Loucy (cell line): ENCODE data around the gene ZSCAN4.

Source experiments
- H2AFZ ChIP-seq: fragments of 200-600 bp; sonication (generic); 2 replicates; pipeline ENCODE4 v1.6.0; 2016; ENCODE audit warnings: antibody characterized with exemption, mild to moderate bottlenecking, low read length, moderate library complexity
- H3F3A ChIP-seq: fragments of 200-600 bp; 2 replicates; pipeline ENCODE4 v1.6.0; 2016; ENCODE audit warnings: antibody characterized with exemption, low read depth, mild to moderate bottlenecking
- H3K27me3 ChIP-seq: fragments of 200-600 bp; sonication (generic); 2 replicates; pipeline ENCODE4 v1.6.1; 2014; ENCODE audit warnings: low read length, mild to moderate bottlenecking; ENCODE audit not compliant: insufficient read depth, poor library complexity, severe bottlenecking
- H3K36me3 ChIP-seq: fragments of 200-600 bp; sonication (generic); 2 replicates; pipeline ENCODE4 v1.6.1; 2016; ENCODE audit warnings: low read length; ENCODE audit not compliant: insufficient read depth
- H3K4me1 ChIP-seq: fragments of 200-600 bp; sonication (generic); 2 replicates; pipeline ENCODE4 v1.5.1; 2014; ENCODE audit warnings: low read length, mild to moderate bottlenecking; ENCODE audit not compliant: insufficient read depth, poor library complexity, severe bottlenecking
- H3K4me2 ChIP-seq: fragments of 200-600 bp; sonication (generic); 2 replicates; pipeline ENCODE4 v1.6.0; 2014; ENCODE audit warnings: antibody characterized with exemption, low read length, low read depth, mild to moderate bottlenecking; ENCODE audit not compliant: poor library complexity, severe bottlenecking
- H3K4me3 ChIP-seq: fragments of 200-600 bp; sonication (generic); 2 replicates; pipeline ENCODE4 v1.5.1; 2014; ENCODE audit warnings: low read length, mild to moderate bottlenecking, mixed read lengths; ENCODE audit not compliant: poor library complexity, severe bottlenecking
- H3K79me2 ChIP-seq: fragments of 200-600 bp; sonication (generic); 2 replicates; pipeline ENCODE4 v1.6.1; 2014; ENCODE audit warnings: low read length; ENCODE audit not compliant: insufficient read depth
- H3K9ac ChIP-seq: fragments of 200-600 bp; sonication (generic); 2 replicates; pipeline ENCODE4 v1.6.0; 2014; ENCODE audit warnings: mild to moderate bottlenecking, low read depth, low read length, moderate library complexity; ENCODE audit not compliant: poor library complexity, severe bottlenecking
- H3K9me2 ChIP-seq: fragments of 200-600 bp; sonication (generic); replicated peaks from 2 replicates; pipeline ENCODE4 v1.6.1; 2016; ENCODE audit warnings: low read depth, low read length, mixed read lengths
- H3K9me3 ChIP-seq: fragments of 200-600 bp; sonication (generic); 2 replicates; pipeline ENCODE4 v1.6.1; 2014; ENCODE audit warnings: mild to moderate bottlenecking, antibody characterized with exemption, low read length, low read depth; ENCODE audit not compliant: insufficient read depth
- H4K20me1 ChIP-seq: fragments of 200-600 bp; sonication (generic); 2 replicates; pipeline ENCODE4 v1.6.0; 2014; ENCODE audit warnings: antibody characterized with exemption, low read length, mild to moderate bottlenecking; ENCODE audit not compliant: insufficient read depth, poor library complexity, severe bottlenecking
- EZH2phosphoT487 ChIP-seq: fragments of 200-600 bp; IDR thresholded peaks from 2 replicates; pipeline ENCODE4 v1.6.1; 2018; ENCODE audit warnings: antibody characterized with exemption, mild to moderate bottlenecking, moderate library complexity, borderline replicate concordance
- TF ChIP-seq, protein P1 (sequence below): fragments of 200-600 bp; sonication (generic); conservative IDR thresholded peaks from 2 replicates; pipeline ENCODE4 v1.5.1; 2014; ENCODE audit warnings: mild to moderate bottlenecking, antibody characterized with exemption, low read length

ZSCAN4 gene

GRCh38 chr19:57719424-57719823, 50.7 kb downstream of the ZSCAN4 start:
- Histone ChIP-seq H3F3A (no peaks in the 10 kb centered on the region), H3K79me2 (peaks cover 4% of the 10 kb centered on the region; the same call in 1 of the 2 replicates), H3K27me3 (no peaks in the 10 kb centered on the region), H4K20me1 (no peaks in the 10 kb centered on the region), H3K4me1 (peaks cover 8% of the 10 kb centered on the region), H3K4me3 (no peak overlapping the region), H3K9ac (no peak overlapping the region), H3K9me2 (no peaks in the 10 kb centered on the region), H2AFZ (no peak overlapping the region), H3K36me3 (peaks cover 33% of the 10 kb centered on the region; the same call in 1 of the 2 replicates), H3K4me2 (no peak overlapping the region), H3K9me3 (peaks cover 10% of the 10 kb centered on the region; the same call in 1 of the 2 replicates)
- TF ChIP-seq, protein P1, sequence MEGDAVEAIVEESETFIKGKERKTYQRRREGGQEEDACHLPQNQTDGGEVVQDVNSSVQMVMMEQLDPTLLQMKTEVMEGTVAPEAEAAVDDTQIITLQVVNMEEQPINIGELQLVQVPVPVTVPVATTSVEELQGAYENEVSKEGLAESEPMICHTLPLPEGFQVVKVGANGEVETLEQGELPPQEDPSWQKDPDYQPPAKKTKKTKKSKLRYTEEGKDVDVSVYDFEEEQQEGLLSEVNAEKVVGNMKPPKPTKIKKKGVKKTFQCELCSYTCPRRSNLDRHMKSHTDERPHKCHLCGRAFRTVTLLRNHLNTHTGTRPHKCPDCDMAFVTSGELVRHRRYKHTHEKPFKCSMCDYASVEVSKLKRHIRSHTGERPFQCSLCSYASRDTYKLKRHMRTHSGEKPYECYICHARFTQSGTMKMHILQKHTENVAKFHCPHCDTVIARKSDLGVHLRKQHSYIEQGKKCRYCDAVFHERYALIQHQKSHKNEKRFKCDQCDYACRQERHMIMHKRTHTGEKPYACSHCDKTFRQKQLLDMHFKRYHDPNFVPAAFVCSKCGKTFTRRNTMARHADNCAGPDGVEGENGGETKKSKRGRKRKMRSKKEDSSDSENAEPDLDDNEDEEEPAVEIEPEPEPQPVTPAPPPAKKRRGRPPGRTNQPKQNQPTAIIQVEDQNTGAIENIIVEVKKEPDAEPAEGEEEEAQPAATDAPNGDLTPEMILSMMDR, result no peak
- TF ChIP-seq EZH2phosphoT487, result no peak

- no peaks in the 10 kb centered on the region for H4K20me1 ChIP-seq
- peaks cover 10% of the 10 kb centered on the region; the same call in 1 of the 2 replicates for H3K9me3 ChIP-seq
- no peak overlapping the region for H2AFZ ChIP-seq
- no peak overlapping the region for H3K4me2 ChIP-seq
- H3K4me3 ChIP-seq, result no peak overlapping the region
- no peaks in the 10 kb centered on the region for H3K9me2 ChIP-seq
- H3K4me1 ChIP-seq, result peaks cover 8% of the 10 kb centered on the region
- TF ChIP-seq, protein P1, result no peak
- TF ChIP-seq EZH2phosphoT487, result no peak
- peaks cover 33% of the 10 kb centered on the region; the same call in 1 of the 2 replicates for H3K36me3 ChIP-seq
- H3K9ac ChIP-seq, result no peak overlapping the region
- no peaks in the 10 kb centered on the region for H3F3A ChIP-seq
- H3K27me3 ChIP-seq, result no peaks in the 10 kb centered on the region
- H3K79me2 ChIP-seq, result peaks cover 4% of the 10 kb centered on the region; the same call in 1 of the 2 replicates
Observed at GRCh38 chr19:57719901-57720519, 51.3 kb downstream of the ZSCAN4 start.

GRCh38 chr19:57720878-57721277, 52.1 kb downstream of the ZSCAN4 start:
- no peaks in the 10 kb centered on the region for H3F3A ChIP-seq
- H3K4me3 ChIP-seq, result no peak overlapping the region
- H3K79me2 ChIP-seq, result peaks cover 4% of the 10 kb centered on the region; the same call in 1 of the 2 replicates
- H3K27me3 ChIP-seq, result no peaks in the 10 kb centered on the region
- H3K9me2 ChIP-seq, result no peaks in the 10 kb centered on the region
- peaks cover 8% of the 10 kb centered on the region for H3K4me1 ChIP-seq
- no peak overlapping the region for H3K4me2 ChIP-seq
- H4K20me1 ChIP-seq, result no peaks in the 10 kb centered on the region
- TF ChIP-seq, protein P1, result no peak
- TF ChIP-seq EZH2phosphoT487, result no peak
- H3K9ac ChIP-seq, result no peak overlapping the region
- H3K9me3 ChIP-seq, result peaks cover 10% of the 10 kb centered on the region; the same call in 1 of the 2 replicates
- no peak overlapping the region for H2AFZ ChIP-seq
- H3K36me3 ChIP-seq, result peaks cover 33% of the 10 kb centered on the region; the same call in 1 of the 2 replicates
